Activated B cell treated with CpG ODN at 0.5 μM for 24 hours (primary cell): ENCODE data around the gene HDAC3. TPM values are rescaled to one million over a fixed set of nuclear protein-coding genes. Genes with fewer than 3 reads are reported as not detected.

ENCODE experiments used
- ATAC-seq: fragments of 200-7000 bp; cut with Tn5 transposase; one replicate; pipeline ENCODE4 v1.10.0; 2021; ENCODE audit warnings: low read depth, mild to moderate bottlenecking, moderate library complexity
- CTCF ChIA-PET: fragments of 350-600 bp; sonication (Branson Sonifier 250); formaldehyde crosslinking; loops from one replicate; lab custom pipeline; 2021; ENCODE audit warnings: antibody characterized with exemption; lab: Charles Lee
- POLR2A ChIA-PET: fragments of 350-600 bp; sonication (Branson Sonifier 250); formaldehyde crosslinking; loops from one replicate; lab custom pipeline; 2021; ENCODE audit warnings: antibody characterized with exemption; lab: Charles Lee
- DNase-seq: peaks from one replicate; pipeline ENCODE4 v3.0.0; 2022
- H3K27ac Mint-ChIP-seq: one replicate; pipeline ENCODE4 v1.8.0; 2020; ENCODE audit warnings: mixed read lengths
- H3K27me3 Mint-ChIP-seq: one replicate; pipeline ENCODE4 v1.8.0; 2021; ENCODE audit warnings: mixed read lengths
- H3K36me3 Mint-ChIP-seq: one replicate; pipeline ENCODE4 v1.8.0; 2021; ENCODE audit warnings: low read depth, mixed read lengths
- H3K4me1 Mint-ChIP-seq: one replicate; pipeline ENCODE4 v1.8.0; 2021; ENCODE audit warnings: mixed read lengths
- H3K4me3 Mint-ChIP-seq: one replicate; pipeline ENCODE4 v1.8.0; 2020; ENCODE audit warnings: mild to moderate bottlenecking, mixed read lengths
- H3K9me3 Mint-ChIP-seq: one replicate; pipeline ENCODE4 v1.8.0; 2020; ENCODE audit warnings: mixed read lengths
- intact Hi-C: fragments of 100-400 bp; cut with micrococcal nuclease; formaldehyde crosslinking; loops from one replicate; pipeline ENCODE4 v1.15.1; 2024
- total RNA-seq: library from RNA; stranded (reverse); gene quantifications from 2 replicates; pipeline ENCODE4 v1.2.3, GENCODE V29; 2022
- TF ChIP-seq, protein P1 (sequence below): fragments of 200-600 bp; IDR thresholded peaks from one replicate; pipeline ENCODE4 v1.8.0; 2022; ENCODE audit warnings: antibody characterized with exemption, mild to moderate bottlenecking

The HDAC3 gene
- total RNA-seq, 1 donor from 2014 or later, result 102 TPM

- DNase-seq (no peak), ATAC-seq (no peak)
- Mint-ChIP-seq H3K4me3 (no peak overlapping the region), H3K36me3 (peaks cover 47% of the 10 kb centered on the region), H3K27me3 (no peaks in the 10 kb centered on the region), H3K9me3 (no peaks in the 10 kb centered on the region), H3K4me1 (peaks cover 14% of the 10 kb centered on the region), H3K27ac (peak overlapping the region; percentile 56)
- intact Hi-C loops, result no loop called here
- POLR2A ChIA-PET, result interaction anchor here (3.6 kb wide), 1 partner anchor 10 kb away, joined by 17 read pairs; the partner anchor contains the start of gene FCHSD1
- TF ChIP-seq, protein P1, sequence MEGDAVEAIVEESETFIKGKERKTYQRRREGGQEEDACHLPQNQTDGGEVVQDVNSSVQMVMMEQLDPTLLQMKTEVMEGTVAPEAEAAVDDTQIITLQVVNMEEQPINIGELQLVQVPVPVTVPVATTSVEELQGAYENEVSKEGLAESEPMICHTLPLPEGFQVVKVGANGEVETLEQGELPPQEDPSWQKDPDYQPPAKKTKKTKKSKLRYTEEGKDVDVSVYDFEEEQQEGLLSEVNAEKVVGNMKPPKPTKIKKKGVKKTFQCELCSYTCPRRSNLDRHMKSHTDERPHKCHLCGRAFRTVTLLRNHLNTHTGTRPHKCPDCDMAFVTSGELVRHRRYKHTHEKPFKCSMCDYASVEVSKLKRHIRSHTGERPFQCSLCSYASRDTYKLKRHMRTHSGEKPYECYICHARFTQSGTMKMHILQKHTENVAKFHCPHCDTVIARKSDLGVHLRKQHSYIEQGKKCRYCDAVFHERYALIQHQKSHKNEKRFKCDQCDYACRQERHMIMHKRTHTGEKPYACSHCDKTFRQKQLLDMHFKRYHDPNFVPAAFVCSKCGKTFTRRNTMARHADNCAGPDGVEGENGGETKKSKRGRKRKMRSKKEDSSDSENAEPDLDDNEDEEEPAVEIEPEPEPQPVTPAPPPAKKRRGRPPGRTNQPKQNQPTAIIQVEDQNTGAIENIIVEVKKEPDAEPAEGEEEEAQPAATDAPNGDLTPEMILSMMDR, result no peak
- CTCF ChIA-PET, result no interaction called here
Measured at GRCh38 chr5:141640698-141641097, 4.0 kb upstream of the HDAC3 start.

- ATAC-seq, result no peak
- ChIA-PET POLR2A (no interaction called here), CTCF (no interaction called here)
- TF ChIP-seq, protein P1, result no peak
- no peak for DNase-seq
- Mint-ChIP-seq H3K4me3 (no peak overlapping the region), H3K27me3 (no peaks in the 10 kb centered on the region), H3K36me3 (peaks cover 43% of the 10 kb centered on the region), H3K27ac (no peak overlapping the region), H3K9me3 (no peaks in the 10 kb centered on the region), H3K4me1 (peaks cover 20% of the 10 kb centered on the region)
- intact Hi-C loops, result no loop called here
Measured at GRCh38 chr5:141640051-141640415, 3.4 kb upstream of the HDAC3 start.

DNA sequence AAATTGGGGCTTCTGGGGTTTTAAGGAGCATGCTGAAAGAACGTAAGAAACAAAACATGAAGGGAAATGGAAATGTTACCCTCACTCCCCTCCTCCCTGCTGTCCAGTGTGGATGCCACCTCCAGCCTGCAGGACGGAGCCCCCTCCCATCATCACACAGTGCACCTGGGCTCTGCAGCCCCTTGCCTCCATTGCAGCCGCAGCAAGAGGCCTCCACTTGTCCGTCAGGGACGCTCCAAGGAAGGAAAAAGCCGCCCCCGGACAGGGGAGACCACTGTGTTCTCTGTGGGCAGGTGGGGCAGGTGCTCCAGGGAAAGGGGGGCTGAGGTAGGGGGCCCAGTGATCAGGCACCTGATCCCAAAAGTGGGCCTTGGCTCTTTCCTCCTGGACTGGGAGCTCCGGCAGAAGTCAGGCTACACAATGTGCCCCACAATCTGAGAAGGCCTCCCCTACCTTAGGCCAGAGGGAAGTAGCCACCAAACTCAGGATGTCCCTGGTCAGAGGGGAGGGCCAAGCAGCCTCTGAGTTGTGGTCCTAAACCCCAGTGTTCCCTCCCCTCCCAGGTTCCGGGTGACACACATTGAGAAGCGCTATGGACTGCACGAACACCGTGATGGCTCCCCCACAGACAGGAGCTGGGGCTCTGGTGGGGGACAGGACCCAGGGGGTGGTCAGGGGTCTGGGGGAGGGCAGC, 2.9 kb upstream of the HDAC3 start:
- DNase-seq, result no peak
- H3K27me3 Mint-ChIP-seq, result no peaks in the 10 kb centered on the region
- no peak for ATAC-seq
- no peaks in the 10 kb centered on the region for H3K9me3 Mint-ChIP-seq
- ChIA-PET POLR2A (no interaction called here), CTCF (interaction anchor here (1.1 kb wide), 1 partner anchor 20 kb away, joined by 4 read pairs; the partner anchor contains the start of gene DIAPH1)
- H3K27ac Mint-ChIP-seq, result no peak overlapping the region
- intact Hi-C loops, result loop anchor here (5.0 kb wide), 2 partner anchors 468 to 1237 kb away; partner anchors contain the start of genes ANKHD1 and NDFIP1
- peaks cover 25% of the 10 kb centered on the region for H3K4me1 Mint-ChIP-seq
- no peak overlapping the region for H3K4me3 Mint-ChIP-seq
- peaks cover 38% of the 10 kb centered on the region for H3K36me3 Mint-ChIP-seq
- TF ChIP-seq, protein P1, result no peak

GRCh38 chr5:141638771-141639170, 2.1 kb upstream of the HDAC3 start:
- DNase-seq (no peak), ATAC-seq (no peak)
- CTCF ChIA-PET, result interaction anchor here (1.1 to 9.1 kb wide), 5 partner anchors 13 to 75 kb away, joined by 4 to 87 read pairs (median 8); partner anchors contain the start of genes DIAPH1 and FCHSD1
- TF ChIP-seq, protein P1, result no peak
- Mint-ChIP-seq H3K27ac (peak overlapping the region; percentile 73), H3K4me1 (peaks cover 32% of the 10 kb centered on the region), H3K36me3 (peaks cover 35% of the 10 kb centered on the region), H3K9me3 (no peaks in the 10 kb centered on the region), H3K27me3 (no peaks in the 10 kb centered on the region), H3K4me3 (peak overlapping the region; percentile 89)
- intact Hi-C loops, result loop anchor here (1.0 to 5.0 kb wide), 4 partner anchors 13 to 1236 kb away; partner anchors contain the start of genes ANKHD1, FCHSD1 and NDFIP1
- POLR2A ChIA-PET, result interaction anchor here (0.9 to 5.5 kb wide), 2 partner anchors 21 to 33 kb away, joined by 3 to 95 read pairs; partner anchors contain the start of gene DIAPH1
